HG03064 (cell line): Measurements from ENCODE around the gene CDC42BPA.
A peak's percentile ranks its signal among the peaks of the same experiment; 100 is the strongest.

ENCODE experiments used
- ATAC-seq: cut with Tn5 transposase; IDR thresholded peaks from one replicate; pipeline ENCODE4 v1.9.1; 2021; ENCODE audit warnings: low read depth; ENCODE audit not compliant: unreplicated experiment

CDC42BPA gene

DNA sequence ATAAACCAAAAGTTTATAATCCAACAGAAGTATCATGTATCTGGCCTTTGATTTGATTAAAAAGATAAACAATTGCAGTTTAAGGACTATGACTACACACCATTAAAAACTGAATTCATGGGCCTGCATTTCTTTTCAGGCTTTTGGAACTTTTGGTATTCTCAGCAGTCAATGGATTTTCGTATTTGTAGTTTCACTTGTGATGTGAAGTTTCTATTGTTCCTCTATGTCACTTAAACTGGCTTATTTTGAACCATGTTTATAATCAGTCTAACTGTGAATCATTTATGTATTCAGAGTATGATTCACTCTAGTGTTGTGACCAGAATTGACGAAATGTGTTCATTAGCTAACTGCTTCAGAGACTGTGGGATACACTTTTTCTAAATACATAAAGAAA is 245.3 kb downstream of the CDC42BPA start:
- ATAC-seq, result no peak

DNA sequence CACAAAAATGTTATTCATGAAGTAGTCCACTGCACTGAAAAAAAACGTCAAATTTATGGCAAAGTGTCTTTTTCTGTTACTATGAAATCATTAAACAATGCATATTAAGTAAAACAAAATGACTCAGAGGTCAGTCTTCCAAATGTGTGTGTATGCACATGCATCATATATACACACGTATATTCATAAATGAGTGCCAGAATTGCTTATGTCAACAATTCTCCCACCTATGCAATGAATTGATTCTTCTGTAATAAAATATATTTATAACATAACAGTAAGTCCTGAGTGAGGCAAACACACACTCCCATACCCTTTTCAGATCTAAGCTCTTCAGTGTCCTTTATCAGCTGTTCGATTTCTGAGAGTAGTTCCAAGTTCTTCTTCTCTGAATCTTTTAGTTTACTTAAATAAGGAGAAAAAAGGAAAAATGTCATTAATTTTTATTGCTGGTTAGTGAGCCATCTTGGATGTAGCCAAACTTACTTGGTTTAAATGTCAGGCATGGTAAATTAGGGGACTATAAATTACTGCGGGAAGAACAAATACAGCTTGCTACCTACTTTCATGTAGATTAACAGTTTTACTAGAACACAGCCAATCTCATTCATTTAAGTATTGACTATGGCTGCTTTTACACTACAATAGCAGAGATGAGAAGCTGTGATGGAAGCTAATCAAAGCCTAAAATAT is 246.3 kb downstream of the CDC42BPA start:
- ATAC-seq, result no peak

DNA sequence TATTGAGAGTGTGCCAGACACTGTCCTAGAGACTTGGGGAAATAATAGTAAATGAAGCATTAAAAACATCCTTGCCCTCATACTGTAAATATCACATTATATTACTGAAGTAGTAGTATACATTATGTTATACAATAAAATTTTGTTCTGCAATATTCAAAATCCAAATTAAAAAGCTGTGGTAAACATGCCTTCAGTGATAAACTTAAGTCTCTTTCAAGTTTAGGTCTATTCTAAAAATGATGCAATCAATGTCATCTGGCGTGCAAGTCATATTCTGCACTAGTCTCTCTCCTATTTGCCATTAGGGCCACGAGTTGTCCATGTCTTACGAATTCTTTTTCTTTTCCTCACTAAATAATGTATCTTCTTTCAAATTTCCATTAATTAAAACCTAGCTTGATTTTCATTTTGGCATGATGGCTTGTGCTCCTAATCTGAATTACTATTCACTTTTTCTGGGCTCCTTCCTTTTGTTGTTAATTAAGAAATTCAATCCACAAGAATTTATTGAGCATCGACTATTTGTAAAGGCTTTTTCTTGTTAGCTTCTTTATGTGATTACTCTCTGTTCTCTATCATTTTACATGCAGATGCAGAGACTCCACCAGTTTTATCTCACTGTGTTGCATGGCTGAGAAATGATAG is 247.5 kb downstream of the CDC42BPA start:
- no peak for ATAC-seq

DNA sequence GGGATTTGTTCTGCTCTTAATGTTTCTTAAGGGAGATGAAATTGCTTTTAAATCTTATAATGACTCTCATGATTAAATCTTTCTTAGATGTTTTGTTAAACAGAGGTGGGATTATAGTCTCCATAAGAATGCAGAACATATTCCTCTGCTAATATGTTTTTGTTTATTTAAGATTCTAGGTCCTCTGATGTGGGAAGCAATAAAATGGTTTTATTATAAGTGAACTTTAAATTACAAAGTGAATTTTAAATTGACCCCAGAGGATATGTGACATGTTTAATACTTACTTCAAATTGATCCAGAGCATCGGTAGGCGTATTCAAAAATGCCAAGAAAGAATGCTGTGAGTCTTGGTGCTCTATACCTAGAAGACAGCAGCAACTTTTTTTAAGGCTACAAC is 248.8 kb downstream of the CDC42BPA start:
- ATAC-seq, result no peak

DNA sequence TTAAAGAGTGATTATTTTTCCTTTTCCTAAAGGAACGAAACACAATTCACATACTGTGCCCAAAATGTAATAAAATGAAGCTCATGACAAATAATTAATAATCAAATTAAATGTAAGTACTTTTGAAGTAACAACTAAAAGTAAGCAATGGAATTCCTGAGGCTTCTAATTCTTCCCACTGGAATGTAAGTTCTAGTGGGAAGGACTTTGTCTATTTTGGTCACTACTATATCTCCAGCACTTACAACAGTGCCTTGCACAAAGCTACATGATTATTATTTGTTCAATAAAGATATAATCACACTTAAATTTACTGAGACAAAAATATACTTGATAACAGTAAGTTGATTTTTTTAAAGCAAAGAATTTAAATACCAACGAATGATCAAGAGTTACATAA is 249.4 kb downstream of the CDC42BPA start:
- no peak for ATAC-seq

DNA sequence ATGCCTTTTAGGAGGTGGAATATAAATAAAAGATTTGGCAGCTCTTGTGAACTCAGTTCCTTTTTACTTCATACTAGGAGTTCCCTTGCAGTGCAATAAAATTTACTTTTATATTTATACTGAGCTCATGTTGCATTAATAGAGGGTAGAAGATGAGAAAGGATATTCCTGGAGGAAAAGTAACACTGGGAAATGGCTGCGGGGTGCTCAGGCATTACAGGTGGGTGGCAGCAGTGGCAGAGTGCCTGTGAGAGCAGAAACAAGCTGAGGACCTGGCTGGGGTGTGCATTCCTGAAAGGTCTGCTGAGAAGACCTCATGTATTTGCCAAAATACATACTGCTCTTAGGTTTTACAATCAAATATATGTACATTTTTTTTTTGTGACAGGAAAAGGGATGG is 251.3 kb downstream of the CDC42BPA start:
- no peak for ATAC-seq

DNA sequence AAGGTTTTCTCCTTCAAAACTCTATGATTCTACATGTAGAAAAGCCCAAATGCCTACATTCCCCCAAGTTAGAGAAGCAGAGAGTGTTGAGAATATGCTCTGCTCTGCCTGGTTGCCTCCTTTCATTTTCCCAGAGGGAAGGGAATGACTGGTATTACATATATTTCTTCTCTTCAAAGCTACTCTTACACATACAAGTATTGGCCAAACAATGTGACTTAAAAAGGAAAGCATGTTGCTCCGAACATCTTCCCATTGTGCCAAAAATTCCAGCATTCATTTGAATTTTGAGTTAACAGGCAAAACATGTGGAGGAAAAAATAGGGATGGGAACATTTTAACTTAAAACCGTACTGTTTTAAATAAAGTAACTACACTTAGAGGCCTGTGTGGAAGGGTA is 253.0 kb downstream of the CDC42BPA start:
- ATAC-seq, result no peak

DNA sequence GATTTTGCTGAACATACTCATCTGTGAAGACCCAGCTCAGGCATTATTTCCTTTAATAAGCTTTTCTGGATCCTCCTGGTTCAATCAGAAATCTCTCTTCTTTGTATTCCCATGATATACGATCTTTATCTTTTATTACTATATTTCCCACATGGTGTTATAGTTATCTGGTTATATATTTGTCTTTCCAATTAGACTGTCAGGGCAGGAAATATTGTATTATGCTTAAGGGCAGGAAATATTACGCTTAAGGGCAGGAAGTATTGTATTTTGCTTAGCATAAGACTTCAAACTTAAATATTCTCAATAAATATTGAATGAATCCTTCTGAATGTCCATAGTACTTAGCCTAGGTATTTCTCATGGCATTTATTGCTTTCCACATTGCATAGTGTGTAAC is 256.0 kb downstream of the CDC42BPA start:
- ATAC-seq, result no peak

DNA sequence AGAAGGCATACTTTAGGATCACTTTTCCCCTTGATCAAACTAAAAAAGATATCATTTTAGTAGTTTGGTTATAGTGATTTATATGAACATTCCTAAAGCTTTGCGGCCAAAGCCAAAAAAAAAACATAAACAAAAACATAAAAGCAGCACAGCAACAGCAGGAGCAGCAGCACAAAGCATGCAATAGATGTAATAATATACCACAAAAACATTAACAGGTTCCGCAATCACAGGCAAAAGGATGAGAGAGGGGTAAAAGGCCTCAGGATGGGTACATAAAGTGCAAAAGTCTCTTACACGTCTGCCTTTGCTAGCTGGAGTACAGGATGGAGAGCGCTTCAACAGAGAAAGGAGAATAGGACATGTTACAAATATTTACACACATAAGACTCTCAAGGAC is 259.2 kb downstream of the CDC42BPA start:
- ATAC-seq, result no peak

DNA sequence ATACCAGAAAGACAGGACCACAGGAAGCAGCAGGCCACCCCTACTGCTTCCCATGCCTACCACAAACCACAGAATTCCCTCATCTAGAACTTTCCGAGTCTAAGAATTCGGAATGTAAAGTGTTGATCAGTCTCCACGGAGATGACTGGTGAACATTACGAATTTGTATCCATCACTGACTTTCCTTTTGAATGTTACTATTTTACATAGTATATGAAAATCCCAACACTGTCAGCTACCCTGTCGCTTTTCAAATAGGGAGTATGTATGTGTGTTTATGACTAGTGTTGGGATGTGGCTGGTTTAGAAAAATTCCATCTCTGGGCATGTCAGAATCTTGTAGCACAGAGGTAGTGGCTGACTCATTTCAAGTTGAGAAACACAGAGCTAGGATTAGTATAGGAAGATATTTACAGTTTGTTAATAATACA is 260.0 kb downstream of the CDC42BPA start:
- ATAC-seq, result no peak

DNA sequence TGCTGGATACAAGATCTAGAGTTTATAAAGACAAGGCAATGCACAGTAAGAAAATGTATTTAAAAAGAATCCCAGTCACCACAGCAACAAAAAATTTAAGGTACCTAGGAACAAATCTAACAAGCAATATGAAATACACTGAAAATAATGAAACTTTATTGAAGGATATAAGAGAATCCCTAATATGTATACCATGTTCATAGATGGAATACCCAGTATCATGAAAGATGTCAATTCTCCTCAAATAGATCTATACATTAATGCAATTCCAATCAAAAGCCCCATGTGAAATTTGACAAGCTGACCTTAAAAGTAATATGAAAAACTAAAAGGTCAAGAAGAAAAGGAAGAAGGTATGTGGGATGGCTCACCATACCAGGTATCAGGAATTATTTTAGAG is 269.0 kb downstream of the CDC42BPA start:
- no peak for ATAC-seq

DNA sequence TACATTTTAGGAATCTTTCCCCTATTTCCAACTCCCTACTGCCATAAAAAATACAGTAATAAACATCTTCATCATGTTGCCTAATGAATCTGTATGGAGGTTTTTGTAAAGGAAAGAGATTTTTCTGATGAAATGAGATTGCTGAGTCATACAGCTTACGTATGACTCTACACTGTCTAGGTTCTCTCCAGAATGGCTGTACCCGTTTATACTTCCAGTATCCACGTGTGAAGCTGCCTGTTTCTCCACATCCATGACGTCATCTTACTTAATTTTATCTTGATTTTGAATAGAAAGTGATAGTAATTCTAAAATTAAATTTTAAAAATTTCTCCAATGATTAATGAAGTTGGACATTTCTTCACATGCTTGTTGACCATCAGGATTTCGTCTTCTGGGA is 274.5 kb downstream of the CDC42BPA start:
- ATAC-seq, result no peak

DNA sequence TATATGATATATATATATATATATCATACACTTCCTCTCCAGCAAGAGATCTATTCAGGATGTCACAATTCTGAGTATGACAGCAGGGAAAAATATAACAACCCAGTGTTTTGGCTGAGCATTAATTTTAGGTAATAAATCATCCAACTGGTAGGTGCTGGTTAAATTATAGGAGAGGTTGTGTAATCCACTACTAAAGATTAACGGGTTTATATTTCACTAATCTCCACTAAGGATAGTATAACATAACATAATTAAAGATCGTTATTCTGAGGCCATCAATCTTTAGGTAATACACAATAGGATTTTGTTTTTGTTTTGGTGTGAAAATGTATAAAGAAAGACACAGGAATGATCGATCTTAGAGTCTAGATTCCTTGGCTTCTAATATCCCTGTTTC is 276.0 kb downstream of the CDC42BPA start:
- ATAC-seq, result no peak

DNA sequence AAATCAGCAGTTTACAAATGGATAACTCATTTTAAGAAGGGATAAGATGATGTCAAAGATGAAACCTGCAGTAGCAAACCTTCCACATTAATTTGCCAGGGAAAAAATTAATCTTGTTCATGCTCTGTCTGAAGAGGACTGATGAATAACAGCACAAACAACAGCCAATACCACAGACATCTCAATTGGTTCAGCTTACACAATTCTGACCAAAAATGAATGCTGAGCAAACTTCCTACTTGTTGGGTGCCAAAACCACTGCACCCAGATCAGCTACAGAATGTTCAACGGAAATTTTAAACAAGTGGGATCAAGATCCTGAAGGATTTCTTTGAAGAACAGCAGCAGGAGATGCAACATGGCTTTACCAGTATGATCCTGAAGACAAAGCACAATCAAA is 279.9 kb downstream of the CDC42BPA start:
- no peak for ATAC-seq

DNA sequence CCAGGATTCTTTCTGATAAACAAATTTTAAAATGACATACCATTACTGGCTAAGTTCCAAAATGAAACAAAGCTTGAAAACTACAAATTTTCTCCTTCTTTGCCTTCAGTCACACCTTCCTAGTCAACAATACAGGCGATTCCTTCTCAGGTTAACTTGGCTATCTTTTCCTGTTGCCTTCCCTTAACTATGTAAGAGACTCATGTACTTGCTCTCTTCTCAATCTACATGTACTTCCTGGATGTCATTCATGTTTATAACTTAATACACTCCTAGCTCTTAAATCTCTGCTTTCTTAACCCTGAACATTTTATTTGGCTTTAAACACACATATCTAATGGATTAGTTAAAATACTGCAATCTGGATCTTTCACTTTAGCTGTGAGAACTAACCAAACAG is 281.2 kb downstream of the CDC42BPA start:
- ATAC-seq, result no peak

DNA sequence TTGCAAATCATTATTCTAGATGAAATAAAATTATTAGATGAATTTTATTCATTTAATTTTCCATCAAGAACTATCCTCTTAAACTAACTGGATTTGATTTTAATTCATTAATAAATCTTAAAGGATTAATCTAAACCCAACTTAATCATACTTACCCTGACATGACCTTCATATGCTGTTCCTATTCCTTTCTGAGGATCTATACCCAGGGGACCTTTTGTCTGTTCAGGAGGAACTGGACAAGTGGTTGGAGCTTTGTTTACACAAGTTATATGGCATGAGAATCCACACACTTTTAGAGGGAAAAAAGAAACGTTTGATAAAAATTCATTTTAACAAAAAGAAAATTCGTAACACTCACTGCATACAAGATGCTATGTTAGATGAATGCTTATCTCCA is 283.0 kb downstream of the CDC42BPA start:
- no peak for ATAC-seq

DNA sequence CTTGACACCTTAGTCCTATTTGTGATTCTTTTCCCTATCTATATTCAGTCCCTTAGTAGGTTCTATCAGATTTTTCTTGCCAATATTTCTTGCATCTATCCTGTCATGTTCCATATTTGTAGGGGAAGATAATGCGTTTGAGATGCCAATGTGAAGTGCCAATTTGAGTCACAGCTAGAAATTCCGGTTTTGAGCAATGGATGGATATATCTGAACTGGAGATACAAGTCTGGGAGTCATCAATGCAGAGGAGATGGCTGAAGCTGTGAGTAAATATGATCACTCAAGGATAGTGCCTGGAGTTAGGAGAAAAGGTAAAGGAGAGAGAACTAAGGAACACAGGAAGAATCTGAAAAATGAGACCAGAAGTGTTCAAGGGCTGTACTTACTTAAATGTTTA is 284.4 kb downstream of the CDC42BPA start:
- no peak for ATAC-seq

DNA sequence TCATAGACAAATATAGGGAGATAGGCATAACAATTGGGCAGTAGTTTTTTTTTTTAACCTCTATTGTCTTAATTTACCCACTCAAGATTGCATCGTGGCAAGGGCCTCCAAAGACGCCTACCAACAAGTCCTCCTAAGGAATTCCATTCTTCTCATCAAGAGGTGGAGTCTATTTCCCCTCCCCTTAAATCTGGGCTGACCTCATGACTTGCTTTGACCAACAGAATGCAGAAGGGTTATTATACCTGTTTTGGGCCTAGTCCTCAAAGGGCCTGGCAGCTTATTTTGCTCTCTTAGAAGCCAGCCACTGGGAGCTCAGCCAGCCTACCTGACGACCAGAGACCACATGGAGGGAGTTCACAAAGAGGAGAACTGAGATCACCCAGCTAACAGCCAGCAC is 285.9 kb downstream of the CDC42BPA start:
- no peak for ATAC-seq

DNA sequence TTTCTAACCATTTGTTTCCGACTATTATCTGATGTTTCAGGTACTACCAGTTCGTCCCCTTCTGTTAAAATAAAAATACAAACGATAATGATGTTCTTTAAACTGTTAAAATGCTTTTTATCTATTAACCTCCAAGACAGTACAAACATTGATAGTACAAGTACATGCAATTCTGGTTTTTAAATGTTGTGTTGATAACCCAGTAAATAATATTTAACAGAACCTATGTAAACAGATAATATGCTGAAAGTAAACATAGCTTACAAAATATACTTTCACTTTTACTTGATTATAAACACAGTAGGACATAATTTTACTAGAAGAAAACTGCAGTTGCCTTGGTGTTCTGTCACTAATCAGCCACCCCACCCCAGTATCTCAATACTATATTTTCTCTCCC is 301.3 kb downstream of the CDC42BPA start:
- ATAC-seq, result no peak

DNA sequence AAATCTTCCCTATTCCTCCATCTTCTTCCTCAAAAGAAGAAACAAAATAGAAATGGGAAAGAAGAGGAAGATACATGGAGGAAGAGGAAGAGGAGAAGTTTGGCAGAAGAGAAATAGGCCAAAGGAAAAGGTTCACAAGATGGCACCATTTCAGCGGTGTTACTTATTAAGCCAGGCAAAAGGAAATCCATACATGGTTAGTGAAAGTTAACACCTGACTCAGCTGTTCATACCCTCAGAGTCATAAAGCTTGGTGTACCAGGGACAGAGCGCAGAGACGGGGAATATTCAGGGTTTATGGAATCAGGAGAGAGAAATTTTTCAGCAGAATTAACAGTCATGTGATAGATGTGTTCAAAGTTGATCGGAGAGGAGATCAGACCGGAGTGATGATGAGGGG is 307.6 kb downstream of the CDC42BPA start:
- ATAC-seq, result no peak

DNA sequence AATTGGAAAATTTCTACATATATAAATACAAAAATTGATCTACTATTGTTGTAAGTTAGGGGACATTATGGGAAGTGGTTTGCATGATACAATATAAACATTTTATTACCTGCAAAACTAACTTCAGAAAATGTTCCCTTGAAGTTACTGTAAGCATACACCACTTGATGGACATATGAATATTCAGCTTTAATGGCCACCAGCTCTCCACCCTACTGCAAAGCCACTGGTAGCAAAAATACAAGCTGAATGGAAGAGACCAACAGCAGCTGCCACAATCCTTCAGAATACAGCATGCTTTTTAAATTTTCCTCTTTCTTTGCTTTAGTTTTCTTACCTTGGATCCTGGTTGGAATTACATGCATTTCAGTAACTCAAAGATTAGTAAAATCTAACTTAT is 308.4 kb downstream of the CDC42BPA start:
- ATAC-seq, result no peak

DNA sequence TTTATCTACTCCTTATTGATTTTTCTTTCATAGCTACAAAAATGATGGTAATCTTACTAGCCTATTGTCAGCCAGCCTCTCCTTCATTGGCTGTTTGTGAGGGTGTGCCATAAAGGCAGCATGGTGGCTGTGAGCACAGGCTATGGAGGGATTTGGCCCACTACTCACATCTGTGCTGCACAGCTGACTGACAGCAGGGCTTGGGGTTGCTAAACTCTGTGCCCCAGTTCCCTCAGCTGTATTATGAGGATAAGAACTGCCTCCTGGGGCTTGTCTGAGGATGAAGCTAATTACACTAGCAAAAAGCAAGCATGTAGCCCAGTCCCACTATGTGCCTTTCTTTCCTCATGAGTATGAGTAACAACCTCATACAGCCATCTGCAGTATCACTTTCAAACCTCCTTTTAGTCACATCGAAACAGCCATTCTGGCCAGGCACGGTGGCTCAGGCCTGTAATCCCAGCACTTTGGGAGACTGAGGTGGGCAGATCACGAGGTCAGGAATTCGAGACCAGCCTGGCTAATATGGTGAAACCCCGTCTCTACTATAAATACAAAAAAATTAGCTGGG is 312.0 kb downstream of the CDC42BPA start:
- ATAC-seq, result peak; percentile 72
